HCT116 (cell line): ENCODE measurements around the gene PRSS56. TPM values are rescaled to one million over a fixed set of nuclear protein-coding genes. Genes with fewer than 3 reads are reported as not detected.
A peak's percentile ranks its signal among the peaks of the same experiment; 100 is the strongest.

Experiments
- ATAC-seq: fragments of 200-7000 bp; cut with Tn5 transposase; 2 replicates; pipeline ENCODE4 v1.9.1; 2020; ENCODE audit warnings: mild to moderate bottlenecking, moderate library complexity
- BruUV-seq: library from RNA; stranded (reverse); fragments of 400-500 nt; replicated peaks from 2 replicates; lab custom pipeline; 2021; lab: Mats Ljungman, UMichigan
- CTCF ChIA-PET: fragments of 300-600 bp; sonication (Branson Sonifier 250); formaldehyde crosslinking; loops from one replicate; lab custom pipeline; 2021; ENCODE audit warnings: antibody characterized with exemption; lab: Charles Lee
- POLR2A ChIA-PET: fragments of 300-600, 350-600 bp; sonication (Branson Sonifier 250); formaldehyde crosslinking; loops from one replicate; lab custom pipeline; 2021; ENCODE audit warnings: antibody characterized with exemption; lab: Charles Lee
- RAD21 ChIA-PET, 2 experiments: fragments of 300-600 bp; sonication (Branson Sonifier 250); formaldehyde crosslinking; loops; one replicate each; lab custom pipeline; 2023; ENCODE audit warnings: low total read pairs in 2 of 2; ENCODE audit not compliant: uncharacterized antibody in 2 of 2, unreplicated experiment in 2 of 2, low non-redundant PET in 1 of 2; lab: Charles Lee
- DNase-seq: peaks from one replicate; pipeline ENCODE4 v3.0.0-alpha.2; 2010; ENCODE audit warnings: low read depth, low spot score
- H2AFZ ChIP-seq: fragments of 200-600 bp; shearing (Covaris generic), sonication (generic); 2 replicates; pipeline ENCODE4 v1.6.1; 2017; ENCODE audit warnings: low read depth, mixed run types, mixed read lengths, antibody characterized with exemption, low read length; ENCODE audit not compliant: poor library complexity, severe bottlenecking
- H3K27ac ChIP-seq: 2 replicates; pipeline ENCODE4 v1.5.1; 2012; ENCODE audit warnings: low read depth, low read length
- H3K27me3 ChIP-seq: fragments of 200-600 bp; sonication (generic); 2 replicates; pipeline ENCODE4 v1.6.1; 2016; ENCODE audit warnings: mixed run types, low read length, mixed read lengths; ENCODE audit not compliant: insufficient read depth
- H3K36me3 ChIP-seq, 2 experiments: fragments of 200-500 bp in 1 of 2; fragments of 200-600 bp in 1 of 2; sonication (Bioruptor generic) in 1 of 2; sonication (generic) in 1 of 2; 2 replicates each; pipeline versions ENCODE4 v1.5.1 to v1.6.1; 2014 to 2016; ENCODE audit warnings: low read length in 2 of 2, inconsistent platforms in 1 of 2, mixed read lengths in 1 of 2, mixed run types in 1 of 2; ENCODE audit not compliant: insufficient read depth in 2 of 2, control insufficient read depth in 1 of 2
- H3K4me1 ChIP-seq, 2 experiments: fragments of 200-600 bp in 1 of 2; sonication (generic) in 1 of 2; 2 replicates each; pipeline versions ENCODE4 v1.5.1 to v1.6.1; 2012 to 2017; ENCODE audit warnings: low read length in 2 of 2, inconsistent platforms in 1 of 2, mild to moderate bottlenecking in 1 of 2, mixed read lengths in 1 of 2, mixed run types in 1 of 2, moderate library complexity in 1 of 2; ENCODE audit not compliant: insufficient read depth in 2 of 2, control insufficient read depth in 1 of 2
- H3K4me2 ChIP-seq: fragments of 200-600 bp; sonication (generic); 2 replicates; pipeline ENCODE4 v1.6.1; 2017; ENCODE audit warnings: mixed run types, low read length, mixed read lengths
- H3K4me3 ChIP-seq, 2 experiments: fragments of 200-600 bp in 1 of 2; sonication (generic) in 1 of 2; replicated peaks in 1 of 2; 2 replicates each; pipeline ENCODE4 v1.5.1; 2011 to 2016; ENCODE audit warnings: low read length in 2 of 2, control low read depth in 1 of 2, low read depth in 1 of 2, mild to moderate bottlenecking in 1 of 2, mixed read lengths in 1 of 2, mixed run types in 1 of 2
- H3K79me2 ChIP-seq: fragments of 200-600 bp; sonication (generic); 2 replicates; pipeline ENCODE4 v1.6.1; 2017; ENCODE audit warnings: mild to moderate bottlenecking, mixed run types, low read length, moderate library complexity, mixed read lengths; ENCODE audit not compliant: insufficient read depth
- H3K9ac ChIP-seq: fragments of 200-600 bp; sonication (generic); 2 replicates; pipeline ENCODE4 v1.6.1; 2016; ENCODE audit warnings: low read length, mixed read lengths
- H3K9me2 ChIP-seq: fragments of 200-600 bp; sonication (generic), shearing (Covaris generic); 2 replicates; pipeline ENCODE4 v1.6.1; 2017; ENCODE audit warnings: mixed run types, mild to moderate bottlenecking, moderate library complexity; ENCODE audit not compliant: insufficient read depth
- H3K9me3 ChIP-seq, 2 experiments: fragments of 200-500 bp in 1 of 2; fragments of 200-600 bp in 1 of 2; sonication (Bioruptor generic) in 1 of 2; sonication (generic) in 1 of 2; 2 replicates each; pipeline ENCODE4 v1.6.1; 2014 to 2017; ENCODE audit warnings: low read length in 2 of 2, mixed read lengths in 2 of 2, inconsistent platforms in 1 of 2, low read depth in 1 of 2, mild to moderate bottlenecking in 1 of 2, mixed run types in 1 of 2, moderate library complexity in 1 of 2; ENCODE audit not compliant: control insufficient read depth in 1 of 2, insufficient read depth in 1 of 2
- H4K20me1 ChIP-seq: fragments of 200-600 bp; sonication (generic), shearing (Covaris generic); 2 replicates; pipeline ENCODE4 v1.6.1; 2017; ENCODE audit warnings: mixed run types, mild to moderate bottlenecking, moderate library complexity; ENCODE audit not compliant: insufficient read depth
- CBX3 ChIP-seq: IDR thresholded peaks from 2 replicates; pipeline ENCODE4 v1.6.1; 2012; ENCODE audit warnings: low read depth
- CEBPB ChIP-seq: IDR thresholded peaks from 2 replicates; pipeline ENCODE4 v1.6.1; 2012; ENCODE audit warnings: low read depth
- ELF1 ChIP-seq: IDR thresholded peaks from 2 replicates; pipeline ENCODE4 v1.6.1; 2012; ENCODE audit warnings: low read depth, borderline replicate concordance
- EZH2 ChIP-seq: fragments of 200-600 bp; sonication (generic); IDR thresholded peaks from 2 replicates; pipeline ENCODE4 v1.6.1; 2017; ENCODE audit warnings: antibody characterized with exemption, mixed run types
- EZH2phosphoT487 ChIP-seq: fragments of 200-600 bp; IDR thresholded peaks from 2 replicates; pipeline ENCODE4 v1.6.1; 2018; ENCODE audit warnings: antibody characterized with exemption, borderline replicate concordance
- FOSL1 ChIP-seq: IDR thresholded peaks from 2 replicates; pipeline ENCODE4 v1.6.1; 2012; ENCODE audit warnings: low read depth
- JUND ChIP-seq: IDR thresholded peaks from 2 replicates; pipeline ENCODE4 v1.6.1; 2012
- SP1 ChIP-seq: IDR thresholded peaks from 2 replicates; pipeline ENCODE4 v1.6.1; 2012; ENCODE audit warnings: low read depth
- TCF7L2 ChIP-seq: IDR thresholded peaks from 2 replicates; pipeline ENCODE4 v1.7.0; 2011; ENCODE audit warnings: borderline replicate concordance, inconsistent platforms; ENCODE audit not compliant: insufficient read depth, insufficient read length; ENCODE audit errors: extremely low read depth
- intact Hi-C: fragments of 100-400 bp; cut with micrococcal nuclease; formaldehyde crosslinking; loops from 2 replicates; pipeline ENCODE4 v1.10.0; 2022
- total RNA-seq: library from RNA; stranded (reverse); gene quantifications from one replicate; pipeline ENCODE4 v1.2.1, GENCODE V29; 2021; ENCODE audit not compliant: unreplicated experiment
- TF ChIP-seq, protein P1 (sequence below): IDR thresholded peaks from 2 replicates; pipeline ENCODE4 v1.6.1; 2011; ENCODE audit warnings: mild to moderate bottlenecking, low read length, moderate library complexity; ENCODE audit not compliant: insufficient replicate concordance; ENCODE audit errors: extremely low read depth
- TF ChIP-seq, protein P2 (sequence below), 3 experiments: fragments of 200-600 bp in 1 of 3; sonication (generic) in 1 of 3; IDR thresholded peaks in 2 of 3; conservative IDR thresholded peaks in 1 of 3; 2 replicates each; pipeline ENCODE4 v1.5.1; 2012 to 2017; ENCODE audit warnings: low read depth in 2 of 3, low read length in 2 of 3, antibody characterized with exemption in 1 of 3, borderline replicate concordance in 1 of 3, control low read depth in 1 of 3, mild to moderate bottlenecking in 1 of 3, mixed read lengths in 1 of 3, mixed run types in 1 of 3, moderate library complexity in 1 of 3; ENCODE audit not compliant: insufficient read depth in 1 of 3
- TF ChIP-seq, protein P3 (sequence below): IDR thresholded peaks from 2 replicates; pipeline ENCODE4 v1.6.1; 2012
- TF ChIP-seq, protein P4 (sequence below): IDR thresholded peaks from 2 replicates; pipeline ENCODE4 v1.6.1; 2012; ENCODE audit warnings: low read depth

PRSS56 gene
- total RNA-seq, 1 experiment from 2014 or later: not detected

DNA sequence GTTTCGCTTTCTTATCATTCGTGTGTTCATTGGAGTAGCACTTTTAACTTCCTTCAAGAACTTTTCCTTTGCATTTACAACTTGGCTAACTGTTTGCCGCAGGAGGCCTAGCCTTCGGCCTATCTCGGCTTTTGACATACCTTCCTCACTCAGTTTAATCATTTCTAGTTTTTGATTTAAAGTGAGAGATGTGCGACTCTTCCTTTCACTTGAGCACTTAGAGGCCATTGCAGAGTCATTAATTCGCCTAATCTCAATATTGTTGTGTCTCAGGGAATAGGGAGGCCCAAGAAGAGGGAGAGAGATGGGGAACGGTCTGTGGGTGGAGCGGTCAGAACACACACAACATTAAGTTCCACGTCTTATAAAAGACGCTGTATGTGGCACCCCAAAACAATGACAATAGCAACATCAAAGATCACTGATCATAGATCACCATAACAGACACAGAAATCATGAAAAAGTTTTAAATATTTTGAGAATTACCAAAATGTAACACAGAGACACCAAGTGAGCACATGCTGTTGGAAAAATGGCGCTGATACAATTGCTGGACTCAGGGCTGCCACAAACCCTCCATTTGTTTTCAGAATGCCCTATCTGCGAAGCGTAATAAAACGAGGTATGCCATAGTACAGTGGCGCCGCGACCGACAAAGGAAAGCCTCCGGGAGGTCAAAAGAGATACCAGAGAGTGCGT, 29.6 kb downstream of the PRSS56 start (continued):
- no peak for TF ChIP-seq ELF1

DNA sequence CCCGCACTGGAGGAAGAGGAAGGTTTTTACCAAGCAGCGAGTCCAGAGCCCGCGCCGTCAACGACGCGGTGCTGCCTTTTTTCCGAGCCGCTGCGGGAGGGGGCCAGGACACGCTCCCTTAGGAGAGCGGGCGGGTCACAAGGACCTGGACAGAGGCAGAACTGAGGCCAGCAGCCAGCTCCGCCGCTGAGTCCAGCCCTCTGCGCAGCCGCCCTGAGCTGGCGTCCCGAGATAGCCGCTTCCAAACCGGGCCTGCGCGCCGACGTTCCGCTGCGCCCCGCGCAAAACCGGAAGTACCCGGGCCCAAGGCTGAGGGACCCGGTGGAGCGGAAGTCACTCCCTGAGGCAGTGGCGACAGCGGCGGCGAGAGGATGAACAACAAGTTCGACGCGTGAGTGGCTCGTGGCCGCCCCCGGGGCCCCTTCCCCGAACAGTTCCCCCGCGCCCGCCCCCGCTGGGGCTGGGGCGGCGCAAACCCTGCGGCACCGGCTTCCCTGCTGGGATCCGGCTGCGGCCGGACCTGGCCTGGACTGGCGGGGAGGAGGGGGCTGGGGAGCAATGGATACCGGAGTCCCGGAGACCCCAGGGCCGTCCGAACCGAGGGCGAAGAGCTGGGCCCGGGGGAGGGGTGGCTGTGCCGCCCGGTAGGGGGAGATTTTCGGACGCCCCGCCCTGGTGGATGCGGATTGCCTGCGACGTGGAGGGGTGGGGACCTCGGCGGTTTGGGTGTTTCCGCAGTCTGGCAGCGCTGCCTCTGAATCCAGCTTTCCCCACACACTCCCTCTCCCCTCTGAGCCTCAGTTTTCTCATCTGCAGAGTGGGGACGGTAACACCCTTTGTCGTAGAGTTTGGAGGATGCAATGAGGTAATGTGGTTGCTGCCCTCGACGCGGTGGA, 30.4 kb downstream of the PRSS56 start, which contains the start of the genes EIF4E2 and TIGD1:
Gene EIF4E2 (plus strand): TSS at position 336 of the 896 bp plus-strand sequence. CDS start 36 bp downstream, at position 372.
Gene TIGD1 (minus strand): TSS at position 204 of the 896 bp plus-strand sequence. CDS start 675 bp downstream, outside the sequence.
- ATAC-seq: peak; percentile 95
- no TSS peak for BruUV-seq
- intact Hi-C loops: no loop called here
- peaks cover 5 to 15% of the 10 kb centered on the region in 2 experiments; a peak in 3 of 4 replicates for H3K4me1 ChIP-seq
- ChIA-PET CTCF (interaction anchor here (1.0 kb wide), 1 partner anchor 55 kb away, joined by 3 read pairs; no protein-coding TSS in a partner anchor), RAD21 (no interaction called here), POLR2A (interaction anchor here (0.5 to 1.4 kb wide), 5 partner anchors 10 to 43 kb away, joined by 3 to 6 read pairs (median 4); no protein-coding TSS in a partner anchor)
- peaks cover 80% of the 10 kb centered on the region for H3K79me2 ChIP-seq
- peak within 1 kb of the TSS; percentile 73 for H2AFZ ChIP-seq
- H3K9me2 ChIP-seq: no peaks in the 10 kb centered on the region
- H4K20me1 ChIP-seq: no peaks in the 10 kb centered on the region; the same call in 1 of the 2 replicates
- no peaks in the 10 kb centered on the region; a peak in 1 of 4 replicates for H3K9me3 ChIP-seq
- H3K27ac ChIP-seq: peak within 1 kb of the TSS; percentile 86
- peaks cover 2 to 21% of the 10 kb centered on the region in 2 experiments; a peak in 2 of 4 replicates for H3K36me3 ChIP-seq
- H3K4me3 ChIP-seq: peak within 1 kb of the TSS; percentile 76 to 95
- H3K4me2 ChIP-seq: peak within 1 kb of the TSS; percentile 93
- peak within 1 kb of the TSS; percentile 98 for H3K9ac ChIP-seq
- peak; percentile 84 for DNase-seq
- H3K27me3 ChIP-seq: no peaks in the 10 kb centered on the region
- TF ChIP-seq EZH2phosphoT487 (no peak), EZH2 (no peak), TCF7L2 (peak; percentile 66), CBX3 (peak; percentile 97), CEBPB (no peak), FOSL1 (no peak), JUND (no peak), SP1 (0 out of 2 replicates have a peak, but pooled peaks have one; percentile 7)
- TF ChIP-seq, protein P1, sequence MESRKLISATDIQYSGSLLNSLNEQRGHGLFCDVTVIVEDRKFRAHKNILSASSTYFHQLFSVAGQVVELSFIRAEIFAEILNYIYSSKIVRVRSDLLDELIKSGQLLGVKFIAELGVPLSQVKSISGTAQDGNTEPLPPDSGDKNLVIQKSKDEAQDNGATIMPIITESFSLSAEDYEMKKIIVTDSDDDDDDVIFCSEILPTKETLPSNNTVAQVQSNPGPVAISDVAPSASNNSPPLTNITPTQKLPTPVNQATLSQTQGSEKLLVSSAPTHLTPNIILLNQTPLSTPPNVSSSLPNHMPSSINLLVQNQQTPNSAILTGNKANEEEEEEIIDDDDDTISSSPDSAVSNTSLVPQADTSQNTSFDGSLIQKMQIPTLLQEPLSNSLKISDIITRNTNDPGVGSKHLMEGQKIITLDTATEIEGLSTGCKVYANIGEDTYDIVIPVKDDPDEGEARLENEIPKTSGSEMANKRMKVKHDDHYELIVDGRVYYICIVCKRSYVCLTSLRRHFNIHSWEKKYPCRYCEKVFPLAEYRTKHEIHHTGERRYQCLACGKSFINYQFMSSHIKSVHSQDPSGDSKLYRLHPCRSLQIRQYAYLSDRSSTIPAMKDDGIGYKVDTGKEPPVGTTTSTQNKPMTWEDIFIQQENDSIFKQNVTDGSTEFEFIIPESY: peak; percentile 79
- TF ChIP-seq, protein P2, sequence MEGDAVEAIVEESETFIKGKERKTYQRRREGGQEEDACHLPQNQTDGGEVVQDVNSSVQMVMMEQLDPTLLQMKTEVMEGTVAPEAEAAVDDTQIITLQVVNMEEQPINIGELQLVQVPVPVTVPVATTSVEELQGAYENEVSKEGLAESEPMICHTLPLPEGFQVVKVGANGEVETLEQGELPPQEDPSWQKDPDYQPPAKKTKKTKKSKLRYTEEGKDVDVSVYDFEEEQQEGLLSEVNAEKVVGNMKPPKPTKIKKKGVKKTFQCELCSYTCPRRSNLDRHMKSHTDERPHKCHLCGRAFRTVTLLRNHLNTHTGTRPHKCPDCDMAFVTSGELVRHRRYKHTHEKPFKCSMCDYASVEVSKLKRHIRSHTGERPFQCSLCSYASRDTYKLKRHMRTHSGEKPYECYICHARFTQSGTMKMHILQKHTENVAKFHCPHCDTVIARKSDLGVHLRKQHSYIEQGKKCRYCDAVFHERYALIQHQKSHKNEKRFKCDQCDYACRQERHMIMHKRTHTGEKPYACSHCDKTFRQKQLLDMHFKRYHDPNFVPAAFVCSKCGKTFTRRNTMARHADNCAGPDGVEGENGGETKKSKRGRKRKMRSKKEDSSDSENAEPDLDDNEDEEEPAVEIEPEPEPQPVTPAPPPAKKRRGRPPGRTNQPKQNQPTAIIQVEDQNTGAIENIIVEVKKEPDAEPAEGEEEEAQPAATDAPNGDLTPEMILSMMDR (IDR thresholded peaks at IDR 0.05 in 2 of 3, conservative IDR thresholded peaks at IDR 0.05 in 1 of 3; ENCODE audit: borderline replicate concordance in 1 of 3, insufficient read depth in 1 of 3, low read depth in 2 of 3, low read length in 2 of 3): peak in 1 of 3 experiments; percentile 10; a peak in 1 of 6 replicates
- TF ChIP-seq, protein P3, sequence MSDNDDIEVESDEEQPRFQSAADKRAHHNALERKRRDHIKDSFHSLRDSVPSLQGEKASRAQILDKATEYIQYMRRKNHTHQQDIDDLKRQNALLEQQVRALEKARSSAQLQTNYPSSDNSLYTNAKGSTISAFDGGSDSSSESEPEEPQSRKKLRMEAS: peak; percentile 95
- TF ChIP-seq, protein P4, sequence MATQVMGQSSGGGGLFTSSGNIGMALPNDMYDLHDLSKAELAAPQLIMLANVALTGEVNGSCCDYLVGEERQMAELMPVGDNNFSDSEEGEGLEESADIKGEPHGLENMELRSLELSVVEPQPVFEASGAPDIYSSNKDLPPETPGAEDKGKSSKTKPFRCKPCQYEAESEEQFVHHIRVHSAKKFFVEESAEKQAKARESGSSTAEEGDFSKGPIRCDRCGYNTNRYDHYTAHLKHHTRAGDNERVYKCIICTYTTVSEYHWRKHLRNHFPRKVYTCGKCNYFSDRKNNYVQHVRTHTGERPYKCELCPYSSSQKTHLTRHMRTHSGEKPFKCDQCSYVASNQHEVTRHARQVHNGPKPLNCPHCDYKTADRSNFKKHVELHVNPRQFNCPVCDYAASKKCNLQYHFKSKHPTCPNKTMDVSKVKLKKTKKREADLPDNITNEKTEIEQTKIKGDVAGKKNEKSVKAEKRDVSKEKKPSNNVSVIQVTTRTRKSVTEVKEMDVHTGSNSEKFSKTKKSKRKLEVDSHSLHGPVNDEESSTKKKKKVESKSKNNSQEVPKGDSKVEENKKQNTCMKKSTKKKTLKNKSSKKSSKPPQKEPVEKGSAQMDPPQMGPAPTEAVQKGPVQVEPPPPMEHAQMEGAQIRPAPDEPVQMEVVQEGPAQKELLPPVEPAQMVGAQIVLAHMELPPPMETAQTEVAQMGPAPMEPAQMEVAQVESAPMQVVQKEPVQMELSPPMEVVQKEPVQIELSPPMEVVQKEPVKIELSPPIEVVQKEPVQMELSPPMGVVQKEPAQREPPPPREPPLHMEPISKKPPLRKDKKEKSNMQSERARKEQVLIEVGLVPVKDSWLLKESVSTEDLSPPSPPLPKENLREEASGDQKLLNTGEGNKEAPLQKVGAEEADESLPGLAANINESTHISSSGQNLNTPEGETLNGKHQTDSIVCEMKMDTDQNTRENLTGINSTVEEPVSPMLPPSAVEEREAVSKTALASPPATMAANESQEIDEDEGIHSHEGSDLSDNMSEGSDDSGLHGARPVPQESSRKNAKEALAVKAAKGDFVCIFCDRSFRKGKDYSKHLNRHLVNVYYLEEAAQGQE: no peak
